Loucy (cell line): ENCODE data around the gene ACTL7B.

Experiments
- H2AFZ ChIP-seq: fragments of 200-600 bp; sonication (generic); 2 replicates; pipeline ENCODE4 v1.6.0; 2016; ENCODE audit warnings: antibody characterized with exemption, mild to moderate bottlenecking, low read length, moderate library complexity
- H3F3A ChIP-seq: fragments of 200-600 bp; 2 replicates; pipeline ENCODE4 v1.6.0; 2016; ENCODE audit warnings: antibody characterized with exemption, low read depth, mild to moderate bottlenecking
- H3K27me3 ChIP-seq: fragments of 200-600 bp; sonication (generic); 2 replicates; pipeline ENCODE4 v1.6.1; 2014; ENCODE audit warnings: low read length, mild to moderate bottlenecking; ENCODE audit not compliant: insufficient read depth, poor library complexity, severe bottlenecking
- H3K36me3 ChIP-seq: fragments of 200-600 bp; sonication (generic); 2 replicates; pipeline ENCODE4 v1.6.1; 2016; ENCODE audit warnings: low read length; ENCODE audit not compliant: insufficient read depth
- H3K4me1 ChIP-seq: fragments of 200-600 bp; sonication (generic); 2 replicates; pipeline ENCODE4 v1.5.1; 2014; ENCODE audit warnings: low read length, mild to moderate bottlenecking; ENCODE audit not compliant: insufficient read depth, poor library complexity, severe bottlenecking
- H3K4me2 ChIP-seq: fragments of 200-600 bp; sonication (generic); 2 replicates; pipeline ENCODE4 v1.6.0; 2014; ENCODE audit warnings: antibody characterized with exemption, low read length, low read depth, mild to moderate bottlenecking; ENCODE audit not compliant: poor library complexity, severe bottlenecking
- H3K4me3 ChIP-seq: fragments of 200-600 bp; sonication (generic); 2 replicates; pipeline ENCODE4 v1.5.1; 2014; ENCODE audit warnings: low read length, mild to moderate bottlenecking, mixed read lengths; ENCODE audit not compliant: poor library complexity, severe bottlenecking
- H3K79me2 ChIP-seq: fragments of 200-600 bp; sonication (generic); 2 replicates; pipeline ENCODE4 v1.6.1; 2014; ENCODE audit warnings: low read length; ENCODE audit not compliant: insufficient read depth
- H3K9ac ChIP-seq: fragments of 200-600 bp; sonication (generic); 2 replicates; pipeline ENCODE4 v1.6.0; 2014; ENCODE audit warnings: mild to moderate bottlenecking, low read depth, low read length, moderate library complexity; ENCODE audit not compliant: poor library complexity, severe bottlenecking
- H3K9me2 ChIP-seq: fragments of 200-600 bp; sonication (generic); replicated peaks from 2 replicates; pipeline ENCODE4 v1.6.1; 2016; ENCODE audit warnings: low read depth, low read length, mixed read lengths
- H3K9me3 ChIP-seq: fragments of 200-600 bp; sonication (generic); 2 replicates; pipeline ENCODE4 v1.6.1; 2014; ENCODE audit warnings: mild to moderate bottlenecking, antibody characterized with exemption, low read length, low read depth; ENCODE audit not compliant: insufficient read depth
- H4K20me1 ChIP-seq: fragments of 200-600 bp; sonication (generic); 2 replicates; pipeline ENCODE4 v1.6.0; 2014; ENCODE audit warnings: antibody characterized with exemption, low read length, mild to moderate bottlenecking; ENCODE audit not compliant: insufficient read depth, poor library complexity, severe bottlenecking
- EZH2phosphoT487 ChIP-seq: fragments of 200-600 bp; IDR thresholded peaks from 2 replicates; pipeline ENCODE4 v1.6.1; 2018; ENCODE audit warnings: antibody characterized with exemption, mild to moderate bottlenecking, moderate library complexity, borderline replicate concordance
- TF ChIP-seq, protein P1 (sequence below): fragments of 200-600 bp; sonication (generic); conservative IDR thresholded peaks from 2 replicates; pipeline ENCODE4 v1.5.1; 2014; ENCODE audit warnings: mild to moderate bottlenecking, antibody characterized with exemption, low read length

Gene ACTL7B

DNA sequence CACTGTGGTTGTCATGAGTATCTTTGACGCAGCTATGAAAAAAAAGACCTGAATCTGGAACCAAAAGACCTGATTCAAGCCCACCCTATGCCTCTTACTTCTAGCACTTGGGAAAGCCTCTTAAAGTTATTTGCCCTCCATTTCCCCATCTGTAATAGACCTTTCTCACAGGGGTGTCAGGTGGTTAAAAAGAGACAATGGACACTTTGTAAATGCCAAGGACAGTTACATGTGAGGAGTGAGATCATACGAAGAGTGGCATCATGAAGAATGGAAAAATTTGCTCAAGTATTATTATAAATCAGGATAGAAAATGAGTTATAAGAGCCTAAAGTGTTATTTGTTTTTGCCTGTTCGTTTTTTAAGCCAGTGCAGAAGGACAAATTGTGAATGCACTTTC is 46.5 kb downstream of the ACTL7B start:
- Histone ChIP-seq H3K36me3 (no peaks in the 10 kb centered on the region), H4K20me1 (no peaks in the 10 kb centered on the region), H3K4me3 (no peak overlapping the region), H3K9ac (no peak overlapping the region), H3K9me3 (no peaks in the 10 kb centered on the region), H3F3A (no peaks in the 10 kb centered on the region), H3K4me2 (no peak overlapping the region), H3K79me2 (no peaks in the 10 kb centered on the region), H3K4me1 (no peaks in the 10 kb centered on the region), H2AFZ (no peak overlapping the region), H3K9me2 (no peaks in the 10 kb centered on the region), H3K27me3 (no peaks in the 10 kb centered on the region)
- no peak for TF ChIP-seq EZH2phosphoT487
- TF ChIP-seq, protein P1, sequence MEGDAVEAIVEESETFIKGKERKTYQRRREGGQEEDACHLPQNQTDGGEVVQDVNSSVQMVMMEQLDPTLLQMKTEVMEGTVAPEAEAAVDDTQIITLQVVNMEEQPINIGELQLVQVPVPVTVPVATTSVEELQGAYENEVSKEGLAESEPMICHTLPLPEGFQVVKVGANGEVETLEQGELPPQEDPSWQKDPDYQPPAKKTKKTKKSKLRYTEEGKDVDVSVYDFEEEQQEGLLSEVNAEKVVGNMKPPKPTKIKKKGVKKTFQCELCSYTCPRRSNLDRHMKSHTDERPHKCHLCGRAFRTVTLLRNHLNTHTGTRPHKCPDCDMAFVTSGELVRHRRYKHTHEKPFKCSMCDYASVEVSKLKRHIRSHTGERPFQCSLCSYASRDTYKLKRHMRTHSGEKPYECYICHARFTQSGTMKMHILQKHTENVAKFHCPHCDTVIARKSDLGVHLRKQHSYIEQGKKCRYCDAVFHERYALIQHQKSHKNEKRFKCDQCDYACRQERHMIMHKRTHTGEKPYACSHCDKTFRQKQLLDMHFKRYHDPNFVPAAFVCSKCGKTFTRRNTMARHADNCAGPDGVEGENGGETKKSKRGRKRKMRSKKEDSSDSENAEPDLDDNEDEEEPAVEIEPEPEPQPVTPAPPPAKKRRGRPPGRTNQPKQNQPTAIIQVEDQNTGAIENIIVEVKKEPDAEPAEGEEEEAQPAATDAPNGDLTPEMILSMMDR, result no peak
